Measurements from ENCODE around the gene P2RY10.

P2RY10 gene, protein sequence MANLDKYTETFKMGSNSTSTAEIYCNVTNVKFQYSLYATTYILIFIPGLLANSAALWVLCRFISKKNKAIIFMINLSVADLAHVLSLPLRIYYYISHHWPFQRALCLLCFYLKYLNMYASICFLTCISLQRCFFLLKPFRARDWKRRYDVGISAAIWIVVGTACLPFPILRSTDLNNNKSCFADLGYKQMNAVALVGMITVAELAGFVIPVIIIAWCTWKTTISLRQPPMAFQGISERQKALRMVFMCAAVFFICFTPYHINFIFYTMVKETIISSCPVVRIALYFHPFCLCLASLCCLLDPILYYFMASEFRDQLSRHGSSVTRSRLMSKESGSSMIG

DNA sequence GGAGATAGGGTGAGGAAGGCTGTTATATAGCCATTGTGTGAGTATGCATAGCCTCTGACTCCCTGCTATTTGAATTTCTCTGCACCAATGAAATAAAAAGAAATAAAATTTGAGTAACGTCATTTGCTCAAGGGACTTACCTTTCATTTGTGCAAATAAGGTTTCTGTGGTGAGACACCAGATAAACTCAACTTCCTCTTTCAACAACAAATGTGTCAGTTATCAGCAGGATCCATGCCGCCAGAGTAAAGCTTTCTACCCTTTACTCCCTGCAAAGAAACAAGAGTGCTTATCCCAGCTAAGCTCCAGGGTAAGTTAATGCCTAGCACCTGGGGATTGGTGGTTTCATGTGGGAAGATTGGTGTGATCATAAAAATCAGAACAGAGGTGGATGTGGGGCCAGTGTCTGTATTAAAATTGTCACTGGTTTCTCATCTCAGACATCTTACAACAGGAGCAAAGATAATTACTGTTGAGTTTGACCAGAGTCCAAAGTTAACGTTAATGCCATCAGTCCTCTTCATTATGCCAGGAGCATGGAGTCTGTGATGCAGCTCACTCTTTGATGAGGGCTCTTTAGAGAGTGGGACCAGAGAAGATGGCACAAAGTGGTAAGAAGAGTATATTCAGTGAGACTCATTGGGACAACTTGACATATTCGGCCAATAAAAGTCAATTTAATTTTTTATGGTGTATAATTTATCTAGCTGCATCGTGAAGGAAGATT is at the start of gene P2RY10:
P2RY10 (plus strand) TSS at position 206 of the 727 bp plus-strand sequence. CDS start 15,130 bp downstream, outside the sequence.
- Histone ChIP-seq H3K4me3 (ENCODE audit: insufficient read depth, low read length, poor library complexity, severe bottlenecking) (peak within 1 kb of the TSS; percentile 43), H2AFZ (ENCODE audit: low read depth, low read length, severe bottlenecking) (no peak within 1 kb of the TSS), H3K36me3 (ENCODE audit: low read length) (no peaks in the 10 kb centered on the region), H3F3A (ENCODE audit: insufficient read depth) (peaks cover 12% of the 10 kb centered on the region; the same call in 1 of the 2 replicates), H3K27me3 (ENCODE audit: low read length) (no peaks in the 10 kb centered on the region), H3K9me2 (replicated peaks; ENCODE audit: insufficient read depth, low read length) (no peaks in the 10 kb centered on the region), H4K20me1 (ENCODE audit: low read depth, low read length) (no peaks in the 10 kb centered on the region), H3K4me2 (ENCODE audit: low read depth, low read length, poor library complexity, severe bottlenecking) (peak within 1 kb of the TSS; percentile 64), H3K9me3 (ENCODE audit: insufficient read depth, low read length) (no peaks in the 10 kb centered on the region), H3K27ac (ENCODE audit: low read depth, low read length) (peak within 1 kb of the TSS; percentile 7; the same call in 1 of the 2 replicates), H3K9ac (ENCODE audit: low read length) (peak within 1 kb of the TSS; percentile 39), H3K79me2 (ENCODE audit: insufficient read depth, low read length) (no peaks in the 10 kb centered on the region)
- TF ChIP-seq EZH2phosphoT487 (conservative IDR thresholded peaks at IDR 0.05; ENCODE audit: low read length): no peak
- TF ChIP-seq, protein P1, sequence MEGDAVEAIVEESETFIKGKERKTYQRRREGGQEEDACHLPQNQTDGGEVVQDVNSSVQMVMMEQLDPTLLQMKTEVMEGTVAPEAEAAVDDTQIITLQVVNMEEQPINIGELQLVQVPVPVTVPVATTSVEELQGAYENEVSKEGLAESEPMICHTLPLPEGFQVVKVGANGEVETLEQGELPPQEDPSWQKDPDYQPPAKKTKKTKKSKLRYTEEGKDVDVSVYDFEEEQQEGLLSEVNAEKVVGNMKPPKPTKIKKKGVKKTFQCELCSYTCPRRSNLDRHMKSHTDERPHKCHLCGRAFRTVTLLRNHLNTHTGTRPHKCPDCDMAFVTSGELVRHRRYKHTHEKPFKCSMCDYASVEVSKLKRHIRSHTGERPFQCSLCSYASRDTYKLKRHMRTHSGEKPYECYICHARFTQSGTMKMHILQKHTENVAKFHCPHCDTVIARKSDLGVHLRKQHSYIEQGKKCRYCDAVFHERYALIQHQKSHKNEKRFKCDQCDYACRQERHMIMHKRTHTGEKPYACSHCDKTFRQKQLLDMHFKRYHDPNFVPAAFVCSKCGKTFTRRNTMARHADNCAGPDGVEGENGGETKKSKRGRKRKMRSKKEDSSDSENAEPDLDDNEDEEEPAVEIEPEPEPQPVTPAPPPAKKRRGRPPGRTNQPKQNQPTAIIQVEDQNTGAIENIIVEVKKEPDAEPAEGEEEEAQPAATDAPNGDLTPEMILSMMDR (IDR thresholded peaks at IDR 0.05; ENCODE audit: insufficient read depth, low read length, poor library complexity, severe bottlenecking): no peak

DNA sequence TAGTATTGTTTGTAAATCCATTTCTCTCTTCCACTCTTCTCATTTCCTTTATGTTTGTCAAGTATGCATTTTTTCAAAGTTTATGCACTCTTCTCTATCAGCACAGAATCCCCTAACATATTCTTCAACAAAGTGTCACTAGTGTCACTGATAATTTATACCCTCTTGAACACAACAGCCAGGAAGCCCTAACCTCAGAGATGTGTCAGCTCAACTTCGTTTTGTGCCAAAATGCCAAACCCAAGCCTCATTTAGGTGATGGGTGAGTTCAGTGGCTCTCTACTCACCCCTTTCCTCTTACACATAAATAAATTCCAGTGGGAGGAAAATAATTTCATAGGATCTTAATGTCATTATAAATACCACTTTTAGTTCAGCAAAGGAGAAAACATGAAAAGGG is 22.4 kb upstream of the P2RY10 start:
- H3K4me3 ChIP-seq (ENCODE audit: insufficient read depth, low read length, poor library complexity, severe bottlenecking): no peak overlapping the region
- TF ChIP-seq, protein P1 (IDR thresholded peaks at IDR 0.05; ENCODE audit: insufficient read depth, low read length, poor library complexity, severe bottlenecking): no peak
- no peak for TF ChIP-seq EZH2phosphoT487 (conservative IDR thresholded peaks at IDR 0.05; ENCODE audit: low read length)
- no peaks in the 10 kb centered on the region for H3K36me3 ChIP-seq (ENCODE audit: low read length)
- H3K27me3 ChIP-seq (ENCODE audit: low read length): no peaks in the 10 kb centered on the region
- no peaks in the 10 kb centered on the region; the same call in 1 of the 2 replicates for H3K9me2 ChIP-seq (replicated peaks; ENCODE audit: insufficient read depth, low read length)
- H3K27ac ChIP-seq (ENCODE audit: low read depth, low read length): no peak overlapping the region
- H3K9ac ChIP-seq (ENCODE audit: low read length): no peak overlapping the region
- H3K79me2 ChIP-seq (ENCODE audit: insufficient read depth, low read length): no peaks in the 10 kb centered on the region
- H3F3A ChIP-seq (ENCODE audit: insufficient read depth): no peaks in the 10 kb centered on the region
- no peaks in the 10 kb centered on the region for H4K20me1 ChIP-seq (ENCODE audit: low read depth, low read length)
- H2AFZ ChIP-seq (ENCODE audit: low read depth, low read length, severe bottlenecking): no peak overlapping the region
- no peak overlapping the region for H3K4me2 ChIP-seq (ENCODE audit: low read depth, low read length, poor library complexity, severe bottlenecking)
- H3K9me3 ChIP-seq (ENCODE audit: insufficient read depth, low read length): no peaks in the 10 kb centered on the region

DNA sequence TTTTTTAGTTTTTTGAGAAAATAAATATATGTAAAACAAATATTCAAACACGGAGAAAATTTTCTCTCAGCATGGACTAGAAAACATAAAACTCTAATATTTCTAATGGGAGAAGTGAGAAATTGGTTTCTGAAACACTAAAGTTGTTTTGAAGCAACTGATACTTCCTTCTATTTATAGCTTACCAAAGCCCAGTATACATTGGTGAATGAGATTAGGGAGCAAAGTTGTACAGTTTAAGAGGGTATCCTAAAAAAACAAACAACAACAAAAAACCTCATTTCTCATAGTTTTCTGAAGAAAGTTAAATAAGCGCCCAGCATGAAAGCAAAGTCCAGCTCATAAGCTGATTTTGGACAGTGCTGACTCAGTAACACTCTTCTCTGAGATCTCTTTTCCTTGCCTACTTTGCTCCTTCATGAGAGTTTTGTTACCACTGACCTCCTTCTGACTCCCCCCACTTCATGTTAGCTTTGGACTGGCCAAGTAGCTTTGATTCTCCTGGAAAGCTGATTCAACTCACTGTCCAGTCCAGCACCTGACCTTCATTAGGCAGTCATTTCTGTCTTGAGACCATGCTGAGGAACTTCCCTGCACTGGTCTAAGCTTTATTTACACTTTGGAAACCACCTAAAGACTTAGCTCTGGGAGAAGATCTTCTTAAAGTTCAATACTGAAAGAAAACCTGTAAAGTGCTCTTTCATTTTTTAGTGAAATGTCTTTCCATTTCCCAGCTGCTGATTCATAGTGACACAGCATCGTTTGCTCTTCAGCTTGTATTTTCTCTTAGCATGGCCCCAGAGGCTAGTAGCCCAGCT is 21.8 kb upstream of the P2RY10 start:
- no peaks in the 10 kb centered on the region; the same call in 1 of the 2 replicates for H3K9me2 ChIP-seq (replicated peaks; ENCODE audit: insufficient read depth, low read length)
- TF ChIP-seq, protein P1 (IDR thresholded peaks at IDR 0.05; ENCODE audit: insufficient read depth, low read length, poor library complexity, severe bottlenecking): no peak
- no peak for TF ChIP-seq EZH2phosphoT487 (conservative IDR thresholded peaks at IDR 0.05; ENCODE audit: low read length)
- H3K4me3 ChIP-seq (ENCODE audit: insufficient read depth, low read length, poor library complexity, severe bottlenecking): no peak overlapping the region
- no peak overlapping the region for H3K27ac ChIP-seq (ENCODE audit: low read depth, low read length)
- H3F3A ChIP-seq (ENCODE audit: insufficient read depth): no peaks in the 10 kb centered on the region
- no peaks in the 10 kb centered on the region for H3K27me3 ChIP-seq (ENCODE audit: low read length)
- H2AFZ ChIP-seq (ENCODE audit: low read depth, low read length, severe bottlenecking): no peak overlapping the region
- H3K79me2 ChIP-seq (ENCODE audit: insufficient read depth, low read length): no peaks in the 10 kb centered on the region
- H3K9me3 ChIP-seq (ENCODE audit: insufficient read depth, low read length): no peaks in the 10 kb centered on the region
- no peaks in the 10 kb centered on the region for H4K20me1 ChIP-seq (ENCODE audit: low read depth, low read length)
- no peak overlapping the region for H3K9ac ChIP-seq (ENCODE audit: low read length)
- no peak overlapping the region for H3K4me2 ChIP-seq (ENCODE audit: low read depth, low read length, poor library complexity, severe bottlenecking)
- H3K36me3 ChIP-seq (ENCODE audit: low read length): no peaks in the 10 kb centered on the region
